SIG-M5 treated with dmso at 0.1 percent for 504 hours (cell line): Measurements from ENCODE around the gene UBA52.

Experiments used
- DNase-seq: peaks from one replicate; lab custom pipeline; 2025; ENCODE audit not compliant: unreplicated experiment; lab: John Stamatoyannopoulos, UW

UBA52 gene

DNA sequence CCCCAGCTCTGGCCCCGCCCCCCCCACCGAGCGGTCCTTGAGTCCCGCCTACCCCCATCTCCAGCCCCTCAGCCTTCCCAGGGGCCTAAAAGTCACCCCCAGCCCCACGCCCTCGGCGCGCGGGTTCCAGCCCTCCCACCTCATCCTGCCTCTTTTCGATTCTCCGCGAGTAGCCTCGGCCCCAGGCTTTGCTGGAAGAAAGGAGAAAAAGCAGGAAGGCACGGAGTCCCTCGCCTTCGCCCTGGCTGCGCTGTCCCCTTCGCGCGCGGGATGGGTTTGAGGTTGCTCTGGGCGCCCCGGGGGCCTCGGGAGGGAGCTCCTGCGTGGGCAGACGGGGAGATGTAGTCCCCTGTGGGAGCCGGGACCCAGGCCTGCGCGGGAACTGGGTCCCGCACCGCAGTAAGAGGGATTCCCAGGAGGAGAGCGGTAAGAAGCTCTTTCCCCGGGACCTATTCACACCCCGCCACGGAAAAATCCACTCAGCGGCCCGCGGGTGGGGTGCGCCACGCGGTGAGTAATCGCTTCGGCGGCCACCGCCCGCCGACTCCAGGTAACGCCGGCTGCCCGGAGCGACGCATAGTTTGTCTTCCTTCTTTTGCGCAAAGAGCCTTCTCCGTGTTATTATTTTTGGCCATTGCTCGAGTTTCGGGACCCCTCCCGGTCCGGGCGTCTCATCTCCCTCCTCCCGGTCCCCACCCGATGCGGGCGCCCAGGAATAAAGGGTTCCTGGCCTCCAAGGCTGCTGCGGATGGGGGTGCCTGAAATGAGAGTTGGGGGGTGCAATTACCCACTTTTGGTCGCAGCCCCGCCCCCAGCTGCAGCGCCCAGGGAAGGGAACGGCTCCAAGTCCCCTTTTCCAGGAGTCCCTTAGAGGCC, 35.8 kb downstream of the UBA52 start:
- no peak for DNase-seq

DNA sequence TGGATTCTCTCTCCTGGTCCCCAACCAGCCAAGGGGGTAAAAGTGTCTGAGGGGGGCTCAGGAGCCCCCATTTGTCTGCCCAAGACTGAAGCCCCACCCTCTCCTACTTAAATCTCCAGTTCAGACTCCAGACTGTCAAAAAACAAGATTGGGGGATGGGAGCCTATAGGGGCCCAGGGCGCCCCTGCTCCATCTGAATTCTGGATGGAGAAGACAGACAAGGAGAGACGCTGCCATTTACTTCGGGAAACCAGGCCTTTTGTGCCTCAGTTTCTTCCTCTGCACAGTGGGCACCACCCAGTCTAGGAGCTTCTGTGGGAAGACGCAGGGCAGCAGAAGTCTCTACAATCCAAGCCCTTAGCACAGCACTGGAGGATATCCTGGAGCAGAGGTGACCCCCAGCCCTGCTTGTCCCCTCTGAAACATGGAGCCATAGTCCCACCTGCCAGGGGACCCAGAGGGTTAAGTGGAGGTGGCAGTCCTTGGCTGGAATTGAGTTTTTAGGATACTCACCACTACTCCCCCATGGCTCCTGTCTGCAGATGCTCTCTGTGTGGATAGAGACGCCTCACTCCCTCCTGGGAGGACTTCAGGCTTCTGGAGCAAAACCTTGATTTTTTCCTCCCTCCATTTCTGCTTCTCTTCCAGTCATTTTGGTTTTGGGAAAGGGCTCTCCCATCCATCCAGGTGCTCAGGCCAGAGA, 36.6 kb downstream of the UBA52 start:
- DNase-seq = no peak

DNA sequence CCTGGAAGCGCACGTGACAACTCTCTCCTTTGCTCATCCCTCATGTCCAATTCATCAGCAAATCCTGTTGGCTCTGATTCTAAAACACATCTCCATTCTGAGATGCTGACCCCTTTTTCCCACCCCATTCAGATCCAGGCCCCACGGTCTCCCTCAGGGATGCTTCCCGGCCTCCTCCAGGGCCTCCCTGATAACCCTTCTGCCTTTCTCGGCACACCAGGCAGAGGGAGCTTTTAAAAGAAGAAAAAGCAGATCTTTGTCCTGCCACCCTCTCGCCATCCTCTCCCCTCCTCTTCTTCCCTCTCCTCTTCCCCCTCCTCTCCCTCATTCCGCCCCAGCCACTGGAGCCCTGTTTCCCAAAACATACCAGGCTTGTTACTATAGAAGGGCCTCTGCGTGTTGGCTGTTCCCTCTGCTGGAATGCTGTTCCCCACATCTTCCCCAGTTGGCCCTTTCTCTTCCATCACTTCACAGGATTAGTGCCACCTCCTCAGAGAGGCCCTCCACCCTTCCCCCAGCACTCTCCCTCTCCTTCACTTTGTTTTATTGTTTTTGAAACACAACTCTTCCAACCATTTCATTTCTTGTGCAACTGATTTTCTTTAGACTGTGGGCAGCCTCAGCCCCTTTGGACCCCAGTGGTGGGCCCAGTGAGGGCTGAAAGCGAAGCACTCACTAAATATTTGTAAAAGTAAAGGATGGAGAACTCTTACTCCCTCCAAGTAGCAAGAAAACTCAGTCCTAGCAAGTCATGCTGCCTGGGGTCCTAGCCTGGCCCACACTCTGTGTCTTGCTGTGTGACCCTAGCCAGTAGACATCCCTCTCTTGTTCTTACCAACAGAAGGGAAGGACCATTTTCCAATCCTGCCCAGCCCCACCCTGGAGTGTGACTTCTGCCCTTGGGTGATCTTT, 37.4 kb downstream of the UBA52 start:
- DNase-seq = no peak

DNA sequence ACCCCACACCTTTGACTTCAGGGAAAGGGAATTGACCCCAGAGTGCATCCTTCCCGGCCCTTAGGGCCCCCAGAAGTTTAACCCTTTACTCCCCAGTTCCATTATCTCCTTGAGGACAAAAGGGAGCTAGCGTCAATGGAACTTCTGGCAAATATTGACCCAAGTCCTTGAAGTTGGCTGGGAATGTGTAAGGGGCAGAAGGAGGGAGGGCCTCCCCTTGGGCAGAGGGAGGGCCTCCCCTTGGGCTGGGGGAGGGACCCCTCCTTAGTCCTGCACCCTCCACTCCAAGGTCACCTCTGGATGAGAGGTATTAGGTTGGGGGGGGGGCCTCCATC, 38.0 kb downstream of the UBA52 start:
- DNase-seq = no peak

DNA sequence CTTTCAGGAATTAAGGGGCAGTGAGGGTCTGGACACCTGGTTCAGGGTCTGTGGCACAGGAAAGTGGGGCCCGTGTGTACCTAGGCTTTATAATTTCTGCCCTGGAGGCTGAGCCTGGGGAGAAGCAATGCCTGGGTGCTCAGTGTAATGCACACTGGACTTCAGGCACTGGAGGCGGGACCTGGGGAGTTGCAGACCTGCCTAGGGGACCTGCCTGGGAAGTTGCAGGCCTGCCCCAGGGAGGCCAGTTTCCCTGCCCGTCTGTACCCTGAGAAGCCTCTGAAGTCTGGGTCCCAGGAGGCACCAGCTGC, 38.5 kb downstream of the UBA52 start:
- DNase-seq = no peak

DNA sequence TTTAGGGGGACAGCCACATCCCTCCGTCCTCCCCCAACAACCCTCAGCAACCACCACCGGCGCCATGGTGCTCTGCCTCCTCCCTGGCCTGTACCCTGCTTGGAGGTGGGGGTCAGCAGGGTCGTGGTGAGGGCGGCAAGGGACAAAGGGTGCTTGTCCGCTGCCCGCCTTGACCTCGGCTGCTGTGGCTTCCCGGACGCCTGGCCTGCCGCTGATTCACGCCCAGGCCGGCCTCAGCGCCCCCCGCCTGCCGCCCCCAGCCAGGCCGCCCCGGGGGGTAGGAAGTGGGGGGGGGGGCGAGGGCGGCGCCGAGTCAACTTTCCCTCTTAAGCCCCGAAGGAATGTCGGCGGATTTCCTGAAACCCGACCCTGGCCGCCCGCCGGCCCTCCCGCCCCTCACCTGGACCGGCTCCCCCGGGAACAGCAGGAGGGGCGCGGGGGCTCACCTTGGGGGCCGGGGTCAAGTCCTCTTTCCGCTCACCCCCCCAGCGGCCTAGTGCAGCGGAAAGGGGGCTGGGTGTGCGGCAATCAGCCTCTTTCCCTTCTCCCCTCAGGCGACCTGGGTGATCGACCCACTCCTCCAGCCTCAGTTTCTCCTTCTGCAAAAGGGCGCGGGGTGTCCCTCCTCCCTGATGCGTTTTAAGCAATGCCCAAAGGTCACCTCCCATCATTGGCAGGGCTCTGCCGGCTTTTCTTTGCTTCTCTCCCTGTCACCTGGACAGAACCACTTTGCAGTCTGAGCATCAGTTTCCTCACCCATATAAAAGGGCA, 39.1 kb downstream of the UBA52 start:
- DNase-seq = no peak

DNA sequence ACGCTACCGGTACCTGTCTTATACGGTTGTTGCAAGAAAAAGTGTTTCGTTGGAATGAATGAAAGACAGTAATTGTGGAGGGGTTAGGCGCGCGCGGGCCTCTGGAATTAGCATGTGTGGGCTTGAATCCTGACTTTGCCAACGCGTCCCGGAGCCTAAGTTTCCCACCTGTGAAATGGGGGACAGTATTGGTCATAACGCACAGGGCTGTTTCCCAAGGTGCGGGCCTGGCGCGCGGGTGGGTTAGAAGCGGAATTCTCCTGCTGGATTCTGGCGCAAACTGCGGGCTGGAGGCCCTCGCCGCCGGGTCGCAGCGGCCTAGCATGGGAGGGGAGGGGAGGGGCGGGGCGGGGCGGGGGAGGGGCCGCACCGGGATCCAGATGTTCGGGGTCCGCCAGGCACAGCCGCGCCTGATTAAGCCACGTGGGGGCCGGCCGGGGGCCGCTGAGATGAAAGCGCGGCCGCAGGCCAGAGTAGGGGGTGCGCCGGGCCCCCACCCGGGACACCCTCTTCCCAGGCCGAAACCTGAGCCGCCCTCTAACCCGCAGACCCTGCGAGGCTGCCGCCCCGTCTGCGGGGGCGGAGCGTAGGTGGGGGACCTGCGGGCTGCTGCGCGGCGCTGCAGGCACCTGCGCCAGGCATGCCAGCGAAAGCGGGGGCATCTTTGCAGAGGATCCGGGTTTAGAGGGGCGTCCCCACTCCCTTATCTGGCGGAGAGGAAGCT, 39.8 kb downstream of the UBA52 start:
- DNase-seq = no peak

DNA sequence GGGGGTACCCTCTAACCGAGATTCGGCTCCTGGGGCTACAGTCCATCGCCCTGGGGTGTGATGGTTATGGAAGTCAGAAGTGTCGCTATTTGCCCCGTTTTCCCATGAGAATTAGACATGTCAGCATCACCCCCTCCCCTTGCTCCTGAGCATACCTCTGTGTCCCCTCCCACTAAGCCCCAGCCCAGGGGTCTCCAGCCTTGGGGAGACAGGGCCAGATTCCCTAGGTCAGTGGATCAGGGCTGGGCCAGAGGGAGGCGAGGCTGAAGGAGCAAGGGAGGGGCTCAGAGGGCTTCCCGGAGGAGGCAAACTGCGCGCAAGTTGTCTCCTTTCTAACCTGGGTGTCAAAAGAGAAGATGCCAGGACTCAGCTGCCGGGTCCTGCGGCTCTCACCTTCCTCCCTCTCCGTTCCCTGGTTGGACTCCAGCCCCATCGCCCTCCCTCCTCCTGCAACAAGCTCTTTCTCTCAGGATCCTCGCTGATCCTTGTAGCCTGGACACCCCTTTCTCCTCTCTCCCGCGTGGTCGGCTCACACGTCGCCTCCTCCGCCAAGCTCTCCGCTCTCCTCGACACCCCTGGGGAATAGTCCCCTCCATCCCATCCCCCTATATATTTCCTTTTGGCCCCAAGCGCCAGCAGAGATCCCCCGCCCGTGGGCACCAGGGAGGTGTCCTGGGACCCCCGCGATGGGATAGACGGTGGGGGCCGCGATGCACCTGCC, 40.6 kb downstream of the UBA52 start:
- DNase-seq = no peak

DNA sequence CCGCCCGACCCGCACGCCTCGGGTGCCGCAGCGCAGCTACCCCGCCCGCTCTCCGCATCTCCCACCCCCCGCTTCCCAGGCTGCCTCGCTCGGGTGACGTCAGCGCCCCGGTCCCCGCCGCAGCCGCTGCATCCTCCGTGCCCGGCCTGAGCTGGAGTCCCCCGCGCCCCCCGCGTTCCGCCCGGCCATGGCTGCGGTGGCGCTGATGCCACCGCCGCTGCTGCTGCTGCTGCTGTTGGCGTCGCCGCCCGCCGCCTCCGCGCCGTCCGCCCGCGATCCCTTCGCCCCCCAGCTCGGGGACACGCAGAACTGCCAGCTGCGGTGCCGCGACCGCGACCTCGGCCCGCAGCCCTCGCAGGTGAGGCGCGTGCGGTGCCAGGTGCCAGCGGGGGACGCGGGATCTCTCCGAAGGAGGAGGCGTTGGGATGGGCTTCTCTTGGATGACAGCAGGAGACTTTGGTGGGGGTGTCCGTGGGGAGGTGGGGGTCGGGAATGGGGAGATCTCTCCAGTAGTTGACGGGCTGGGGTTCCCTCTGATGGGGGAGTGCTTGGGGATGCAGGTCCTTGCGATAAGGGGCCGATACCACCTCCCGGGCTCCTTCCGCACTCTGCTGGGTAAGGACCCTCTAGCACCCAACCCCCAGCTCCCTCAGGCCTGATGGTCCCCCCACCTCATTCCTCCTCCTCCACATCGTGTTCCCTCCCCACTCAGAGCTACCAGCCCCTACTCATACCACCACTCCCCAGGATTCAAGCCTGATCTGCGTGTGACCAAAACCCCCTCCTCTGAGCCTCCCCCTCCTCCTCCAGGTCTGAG, 41.3 kb downstream of the UBA52 start, which contains the start of gene TMEM59L:
Gene TMEM59L, plus strand, starts transcription at position 99 of the 817 bp plus-strand sequence. Its CDS starts 89 bp downstream, at position 188.
- no peak for DNase-seq

DNA sequence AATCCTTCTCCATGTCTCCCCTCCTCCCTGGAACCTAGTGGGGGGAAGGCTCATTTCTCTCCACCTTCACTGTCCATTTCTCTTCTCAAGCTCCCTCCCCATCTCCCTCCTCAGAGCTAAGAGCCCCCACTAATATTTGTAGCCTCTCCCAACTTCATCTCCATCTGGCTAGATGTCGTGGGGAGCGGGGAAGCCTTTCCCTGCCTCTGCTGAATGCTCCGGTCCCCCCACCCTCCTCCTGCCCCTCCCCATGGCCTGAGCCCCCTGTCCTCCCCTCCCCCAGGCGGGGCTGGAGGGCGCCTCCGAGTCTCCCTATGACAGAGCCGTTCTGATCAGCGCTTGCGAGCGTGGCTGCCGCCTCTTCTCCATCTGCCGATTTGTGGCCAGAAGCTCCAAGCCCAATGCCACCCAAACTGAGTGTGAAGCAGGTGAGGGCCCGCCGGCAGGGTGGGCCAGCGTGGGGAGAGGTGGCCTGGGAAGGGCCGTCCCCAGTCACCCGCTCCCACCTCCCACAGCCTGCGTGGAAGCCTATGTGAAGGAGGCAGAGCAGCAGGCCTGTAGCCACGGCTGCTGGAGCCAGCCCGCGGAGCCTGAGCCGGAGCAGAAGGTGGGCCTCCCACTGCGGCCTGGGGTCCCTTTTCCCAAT, 42.1 kb downstream of the UBA52 start:
- no peak for DNase-seq

DNA sequence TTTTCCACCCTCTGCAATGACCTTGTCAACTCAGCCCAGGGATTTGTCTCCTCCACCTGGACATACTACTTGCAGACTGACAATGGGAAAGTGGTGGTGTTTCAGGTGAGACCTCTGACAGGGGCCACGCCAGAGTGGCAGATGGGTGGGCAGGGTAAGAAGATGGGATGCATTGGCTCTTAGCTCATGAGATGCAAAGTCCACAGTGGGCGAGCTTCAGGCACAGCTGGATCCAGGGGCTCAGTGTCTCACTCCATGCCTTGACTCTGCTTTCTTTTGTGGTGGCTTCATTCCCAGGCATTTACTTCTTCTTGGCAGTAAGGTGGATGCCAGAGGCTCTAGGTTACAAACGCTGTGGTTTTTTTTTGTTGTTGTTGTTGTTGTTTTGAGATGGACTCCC, 44.4 kb downstream of the UBA52 start:
- DNase-seq = no peak

DNA sequence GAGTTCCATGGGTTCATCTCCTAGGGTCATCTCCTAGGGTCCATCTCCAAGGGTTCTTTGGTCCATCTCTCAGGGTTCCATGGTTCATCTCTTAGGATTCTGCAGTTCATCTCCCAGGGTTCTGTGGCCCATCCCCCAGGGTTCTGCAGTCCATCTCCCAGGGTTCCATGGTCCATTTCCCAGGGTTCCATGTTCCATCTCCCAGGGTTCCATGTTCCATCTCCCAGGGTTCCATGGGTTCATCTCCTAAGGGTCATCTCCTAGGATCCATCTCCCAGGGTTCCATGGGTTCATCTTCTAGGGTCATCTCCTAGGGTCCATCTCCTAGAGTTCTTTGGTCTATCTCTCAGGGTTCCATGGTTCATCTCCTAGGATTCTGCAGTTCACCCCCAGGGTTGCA, 45.9 kb downstream of the UBA52 start:
- DNase-seq = no peak

DNA sequence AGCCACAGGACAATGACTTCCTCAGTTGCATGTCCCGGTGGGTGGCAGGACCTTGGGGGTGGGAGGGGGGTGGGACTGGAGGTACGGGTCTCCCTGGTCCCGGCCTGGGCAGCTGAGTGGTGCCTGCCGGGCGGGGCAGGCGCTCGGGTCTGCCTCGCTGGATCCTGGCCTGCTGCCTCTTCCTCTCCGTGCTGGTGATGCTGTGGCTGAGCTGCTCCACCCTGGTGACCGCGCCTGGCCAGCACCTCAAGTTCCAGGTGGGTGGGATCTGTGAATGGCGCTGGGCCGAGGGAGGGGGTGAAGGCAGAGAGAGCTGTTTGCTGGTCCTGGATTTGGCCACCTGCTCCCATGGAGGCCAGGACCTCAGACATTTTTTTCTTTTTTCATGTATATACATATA, 46.6 kb downstream of the UBA52 start:
- DNase-seq = no peak

DNA sequence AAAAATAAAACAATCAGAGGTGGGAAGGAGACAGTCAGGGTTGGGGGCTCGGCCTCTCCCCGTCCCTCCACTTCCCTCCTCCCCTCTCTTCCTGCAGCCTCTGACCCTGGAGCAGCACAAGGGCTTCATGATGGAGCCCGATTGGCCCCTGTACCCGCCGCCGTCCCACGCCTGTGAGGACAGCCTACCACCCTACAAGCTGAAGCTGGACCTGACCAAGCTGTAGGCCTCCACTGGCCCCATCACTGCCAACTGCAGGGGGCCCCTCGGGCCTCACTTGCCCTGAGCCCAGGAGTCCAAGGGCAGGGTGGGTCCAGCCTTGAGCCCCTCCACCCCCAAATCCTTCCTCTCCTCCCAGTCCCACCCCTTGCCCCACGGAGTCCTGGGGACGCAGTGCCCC, 48.7 kb downstream of the UBA52 start:
- no peak for DNase-seq

DNA sequence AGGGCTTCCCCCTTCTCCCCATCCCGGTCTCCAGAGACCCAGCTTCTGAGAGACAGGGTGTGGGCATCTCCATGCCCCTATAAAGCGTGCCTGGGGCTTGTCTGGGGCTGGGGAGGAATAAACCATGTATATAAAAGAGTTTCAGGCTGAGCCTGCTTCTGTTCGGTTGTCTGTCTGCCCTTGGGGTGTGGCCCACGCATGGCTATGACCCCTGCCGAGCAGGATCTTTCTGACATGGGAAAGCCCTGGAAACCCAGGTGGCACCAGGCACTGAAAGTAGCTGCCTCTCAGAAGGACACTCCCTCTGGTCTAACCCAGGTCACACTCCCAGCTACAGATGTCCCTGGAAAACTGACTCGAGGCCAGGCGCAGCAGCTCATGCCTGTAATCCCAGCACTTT, 49.2 kb downstream of the UBA52 start:
- DNase-seq = no peak

DNA sequence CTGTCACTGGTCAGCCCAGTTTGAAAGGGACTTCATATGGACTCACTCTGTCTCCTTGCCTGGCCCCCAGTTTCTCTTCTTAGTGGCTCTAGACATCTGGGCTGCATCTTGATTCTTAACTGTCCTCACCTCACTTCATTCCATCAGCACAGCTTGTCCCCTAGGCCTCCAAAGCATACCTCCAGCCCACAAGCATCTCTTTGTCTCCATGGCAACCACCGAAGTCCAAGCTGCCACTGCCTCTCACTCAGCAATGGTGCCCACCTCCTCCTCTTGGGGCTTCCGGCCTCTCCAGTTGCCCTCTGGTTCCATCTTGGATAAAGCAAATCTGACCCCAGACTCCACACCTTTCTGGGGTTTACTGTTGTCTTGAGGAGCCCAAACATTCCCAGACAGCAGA, 55.2 kb downstream of the UBA52 start:
- no peak for DNase-seq
